Measurements from ENCODE around the gene MDM2. TPM values are rescaled to one million over a fixed set of nuclear protein-coding genes. Genes with fewer than 3 reads are reported as not detected.

MDM2 gene
- total RNA-seq, 1 experiment from 2014 or later = 95.2 TPM

DNA sequence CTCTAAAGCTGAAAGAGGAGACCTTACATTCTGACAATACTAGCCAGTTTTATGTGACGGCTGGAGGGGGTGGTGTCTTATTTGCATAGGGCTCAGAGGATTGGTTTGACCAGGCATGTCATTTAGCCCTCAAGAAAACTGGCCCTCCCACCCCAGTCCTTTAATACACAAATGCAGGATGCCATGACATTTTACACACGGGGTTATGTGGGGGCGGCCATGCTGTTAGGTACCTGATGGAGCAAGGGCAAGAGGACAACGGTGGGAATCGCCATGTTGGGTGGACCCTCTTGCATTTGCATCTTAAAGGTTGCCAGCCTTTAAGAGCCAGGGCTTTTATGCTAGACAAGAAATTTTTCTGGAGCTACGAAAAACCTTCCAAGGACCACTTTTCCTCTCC lies 23.3 kb downstream of the MDM2 start:
- Histone ChIP-seq H3K4me3 (no peak overlapping the region), H3K9me3 (ENCODE audit: insufficient read depth, low read depth) (no peaks in the 10 kb centered on the region), H4K20me1 (ENCODE audit: insufficient read depth) (0 out of 2 replicates have a peak, but pooled peaks cover 6% of the 10 kb centered on the region), H3K4me2 (no peak overlapping the region), H3K27me3 (ENCODE audit: insufficient read depth, low read depth) (no peaks in the 10 kb centered on the region), H3K9me2 (ENCODE audit: insufficient read depth) (no peaks in the 10 kb centered on the region), H2AFZ (no peak overlapping the region), H3K36me3 (ENCODE audit: low read depth) (peaks cover 42% of the 10 kb centered on the region), H3F3A (ENCODE audit: insufficient read depth, low read depth) (peaks cover 26% of the 10 kb centered on the region), H3K4me1 (replicated peaks; ENCODE audit: insufficient read depth) (no peaks in the 10 kb centered on the region), H3K27ac (no peak overlapping the region), H3K79me2 (ENCODE audit: low read depth) (0 out of 2 replicates have a peak, but pooled peaks cover 3% of the 10 kb centered on the region)
- intact Hi-C loops (cut with micrococcal nuclease; ENCODE audit: unreplicated experiment) = loop anchor here (10.0 kb wide), 1 partner anchor 434 kb away; no protein-coding TSS in a partner anchor
- CTCF ChIA-PET = interaction anchor here (0.6 kb wide), 1 partner anchor 18 kb away, joined by 8 read pairs; no protein-coding TSS in a partner anchor
- DNase-seq = no peak
- TF ChIP-seq EZH2 (IDR thresholded peaks at IDR 0.05; ENCODE audit: low read depth) (no peak), CTCF (conservative IDR thresholded peaks at IDR 0.05) (no peak)
- BruUV-seq (replicated peaks) = no TSS peak
- POLR2A ChIA-PET (ENCODE audit: unreplicated experiment) = interaction anchor here (0.7 kb wide), 1 partner anchor 327 kb away, joined by 4 read pairs; no protein-coding TSS in a partner anchor

DNA sequence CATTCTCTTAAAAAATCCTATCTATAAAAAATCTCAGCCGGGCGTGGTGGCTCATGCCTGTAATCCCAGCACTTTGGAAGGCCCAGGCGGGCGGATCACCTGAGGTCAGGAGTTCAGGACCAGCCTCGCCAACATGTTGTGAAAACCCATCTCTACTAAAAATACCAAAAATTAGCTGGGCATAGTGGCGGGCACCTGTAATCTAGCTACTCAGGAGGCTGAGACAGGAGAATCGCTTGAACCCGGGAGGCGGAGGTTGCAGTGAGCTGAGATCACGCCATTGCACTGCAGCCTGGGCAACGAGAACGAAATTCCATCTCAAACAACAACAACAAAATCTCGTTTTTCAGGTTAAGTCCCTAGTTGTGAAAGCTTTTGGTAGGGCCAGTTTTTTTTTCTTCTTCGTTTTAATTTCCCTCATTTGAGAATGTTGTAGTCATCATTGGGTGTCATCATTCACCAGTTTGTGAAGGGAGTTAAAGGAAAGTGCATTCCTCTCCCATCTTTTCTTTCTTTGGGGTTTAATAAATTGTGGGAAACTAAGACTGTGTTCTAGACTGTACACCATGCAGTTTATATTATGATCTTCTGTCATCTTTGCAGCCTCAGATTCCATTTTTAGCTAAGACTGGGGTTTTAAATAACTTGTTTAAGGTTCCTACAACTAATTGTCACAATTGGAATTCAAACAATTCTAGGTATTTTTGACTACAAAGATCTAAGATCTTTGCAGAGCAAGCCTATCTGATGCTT lies 23.9 kb downstream of the MDM2 start:
- POLR2A ChIA-PET (ENCODE audit: unreplicated experiment) = interaction anchor here (0.7 kb wide), 2 partner anchors 326 to 753 kb away, joined by 4 to 7 read pairs; partner anchors contain the start of gene CCT2
- H3K27me3 ChIP-seq (ENCODE audit: insufficient read depth, low read depth) = no peaks in the 10 kb centered on the region
- H2AFZ ChIP-seq = no peak overlapping the region
- no peak for TF ChIP-seq EZH2 (IDR thresholded peaks at IDR 0.05; ENCODE audit: low read depth)
- no peak for TF ChIP-seq CTCF (conservative IDR thresholded peaks at IDR 0.05)
- no peaks in the 10 kb centered on the region for H3K9me2 ChIP-seq (ENCODE audit: insufficient read depth)
- H3K36me3 ChIP-seq (ENCODE audit: low read depth) = peaks cover 38% of the 10 kb centered on the region
- 0 out of 2 replicates have a peak, but pooled peaks cover 6% of the 10 kb centered on the region for H4K20me1 ChIP-seq (ENCODE audit: insufficient read depth)
- CTCF ChIA-PET = no interaction called here
- no peak overlapping the region for H3K4me3 ChIP-seq
- H3K9me3 ChIP-seq (ENCODE audit: insufficient read depth, low read depth) = no peaks in the 10 kb centered on the region
- BruUV-seq (replicated peaks) = no TSS peak
- H3F3A ChIP-seq (ENCODE audit: insufficient read depth, low read depth) = peaks cover 20% of the 10 kb centered on the region
- no peak overlapping the region for H3K27ac ChIP-seq
- no peaks in the 10 kb centered on the region for H3K4me1 ChIP-seq (replicated peaks; ENCODE audit: insufficient read depth)
- DNase-seq = no peak
- H3K79me2 ChIP-seq (ENCODE audit: low read depth) = 0 out of 2 replicates have a peak, but pooled peaks cover 3% of the 10 kb centered on the region
- no peak overlapping the region for H3K4me2 ChIP-seq
- intact Hi-C loops (cut with micrococcal nuclease; ENCODE audit: unreplicated experiment) = loop anchor here (10.0 kb wide), 1 partner anchor 433 kb away; no protein-coding TSS in a partner anchor

GRCh38 chr12:68832504-68832867 lies 24.5 kb downstream of the MDM2 start:
- Histone ChIP-seq H3K4me2 (no peak overlapping the region), H3K36me3 (ENCODE audit: low read depth) (peaks cover 38% of the 10 kb centered on the region), H3K79me2 (ENCODE audit: low read depth) (0 out of 2 replicates have a peak, but pooled peaks cover 3% of the 10 kb centered on the region), H3K4me3 (no peak overlapping the region), H3K9me3 (ENCODE audit: insufficient read depth, low read depth) (no peaks in the 10 kb centered on the region), H3K27ac (no peak overlapping the region), H3K9me2 (ENCODE audit: insufficient read depth) (no peaks in the 10 kb centered on the region), H2AFZ (no peak overlapping the region), H4K20me1 (ENCODE audit: insufficient read depth) (0 out of 2 replicates have a peak, but pooled peaks cover 6% of the 10 kb centered on the region), H3F3A (ENCODE audit: insufficient read depth, low read depth) (peaks cover 20% of the 10 kb centered on the region), H3K27me3 (ENCODE audit: insufficient read depth, low read depth) (no peaks in the 10 kb centered on the region), H3K4me1 (replicated peaks; ENCODE audit: insufficient read depth) (no peaks in the 10 kb centered on the region)
- ChIA-PET CTCF (no interaction called here), POLR2A (ENCODE audit: unreplicated experiment) (interaction anchor here (0.7 kb wide), 1 partner anchor 753 kb away, joined by 7 read pairs; the partner anchor contains the start of gene CCT2)
- DNase-seq = no peak
- no peak for TF ChIP-seq CTCF (conservative IDR thresholded peaks at IDR 0.05)
- TF ChIP-seq EZH2 (IDR thresholded peaks at IDR 0.05; ENCODE audit: low read depth) = no peak
- BruUV-seq (replicated peaks) = no TSS peak
- intact Hi-C loops (cut with micrococcal nuclease; ENCODE audit: unreplicated experiment) = loop anchor here (10.0 kb wide), 1 partner anchor 432 kb away; no protein-coding TSS in a partner anchor
